Measurements from ENCODE around the gene GOLGA3.
"Not testable (repeated sequence)": the region's sequence is repeated elsewhere in the genome, so short reads cannot be mapped to it uniquely, and the experiment has no call there.

Gene GOLGA3

GRCh38 chr12:132813443-132813842 lies 15.2 kb downstream of the GOLGA3 start:
- DNase-seq (ENCODE audit: insufficient read length, low spot score) (no peak), FAIRE-seq (no peak)
- no peak for TF ChIP-seq POLR2A (IDR thresholded peaks at IDR 0.05; ENCODE audit: low read depth, low read length)

GRCh38 chr12:132812631-132813305 lies 15.9 kb downstream of the GOLGA3 start:
- FAIRE-seq (no peak), DNase-seq (ENCODE audit: insufficient read length, low spot score) (no peak)
- TF ChIP-seq POLR2A (IDR thresholded peaks at IDR 0.05; ENCODE audit: low read depth, low read length) = no peak

DNA sequence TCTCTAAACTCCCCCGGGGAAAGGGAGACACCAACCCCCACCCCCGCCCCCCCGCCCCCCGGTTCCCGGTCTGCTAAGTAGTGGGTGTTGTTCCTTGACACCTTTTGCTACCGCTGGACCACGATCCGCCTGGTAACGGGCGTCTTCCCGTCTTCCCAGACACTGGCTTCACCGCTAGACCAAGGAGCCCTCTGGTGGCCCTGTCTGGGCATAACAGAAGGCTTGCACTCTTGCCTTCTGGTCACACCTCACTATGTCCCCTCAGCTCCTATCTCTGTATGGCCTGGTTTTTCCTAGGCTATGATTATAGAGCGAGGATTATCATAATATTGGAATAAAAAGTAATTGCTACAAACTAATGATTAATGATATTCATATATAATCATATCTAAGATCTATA lies 19.3 kb downstream of the GOLGA3 start:
- DNase-seq (ENCODE audit: insufficient read length, low spot score); FAIRE-seq: not testable (repeated sequence)

DNA sequence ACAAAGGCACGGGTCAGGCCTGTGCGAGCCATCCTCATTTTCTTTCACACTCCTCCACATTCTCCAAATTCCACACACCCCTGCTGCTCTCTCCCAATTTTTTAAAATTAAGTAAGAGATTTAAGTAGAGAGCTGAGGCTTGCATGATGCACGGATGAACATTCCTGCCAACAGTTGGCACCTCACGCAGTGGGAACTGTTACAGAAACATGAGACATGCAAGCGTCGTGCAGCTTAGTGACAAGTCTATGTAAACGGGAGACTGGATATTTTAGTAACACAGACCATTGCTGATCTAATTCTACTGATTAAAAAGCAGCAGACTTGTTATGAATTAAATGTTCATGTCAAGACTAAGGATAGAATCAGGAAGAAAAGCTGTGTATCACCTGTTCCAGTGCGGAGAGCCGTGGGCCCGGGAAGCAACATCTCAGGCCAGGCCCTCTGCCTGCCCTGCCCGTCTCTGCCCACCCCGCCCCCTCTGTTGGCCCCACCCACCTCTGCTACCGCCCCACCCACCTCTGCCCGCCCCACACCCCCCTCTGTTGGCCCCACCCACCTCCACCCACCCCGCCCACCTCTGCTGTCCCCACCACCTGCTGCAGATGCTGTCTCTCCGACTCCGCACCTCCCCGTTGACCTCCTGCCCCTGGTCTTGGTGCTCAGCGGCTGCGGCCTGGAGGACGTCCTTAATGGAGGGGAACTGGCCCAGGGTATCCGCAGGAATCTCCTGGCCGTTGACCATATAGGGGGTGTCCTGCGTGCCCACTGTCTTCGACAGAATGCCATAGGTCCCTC lies 21.2 kb downstream of the GOLGA3 start:
- DNase-seq (ENCODE audit: insufficient read length, low spot score) = no peak
- FAIRE-seq = no peak
- TF ChIP-seq POLR2A (IDR thresholded peaks at IDR 0.05; ENCODE audit: low read depth, low read length) = no peak

DNA sequence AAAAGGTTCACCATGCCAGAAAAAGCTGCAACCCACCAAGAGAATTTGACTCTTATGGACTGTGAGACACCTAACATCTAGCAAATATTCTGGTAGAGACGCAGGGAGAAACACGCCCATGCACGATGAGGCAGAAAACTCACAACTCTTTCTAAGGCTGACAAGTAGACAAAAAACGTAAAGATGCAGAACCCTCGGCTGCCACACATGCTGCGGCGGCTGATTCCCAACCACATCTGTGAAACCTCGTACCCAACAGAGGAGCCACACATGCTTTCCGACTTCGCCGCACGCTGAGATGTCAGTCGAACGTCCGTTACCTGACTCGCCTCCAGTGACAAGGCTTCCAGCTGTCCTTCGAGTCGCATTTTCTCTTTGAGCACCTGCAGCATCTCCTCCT lies 21.8 kb downstream of the GOLGA3 start:
- FAIRE-seq (no peak), DNase-seq (ENCODE audit: insufficient read length, low spot score) (no peak)
- no peak for TF ChIP-seq POLR2A (IDR thresholded peaks at IDR 0.05; ENCODE audit: low read depth, low read length)

DNA sequence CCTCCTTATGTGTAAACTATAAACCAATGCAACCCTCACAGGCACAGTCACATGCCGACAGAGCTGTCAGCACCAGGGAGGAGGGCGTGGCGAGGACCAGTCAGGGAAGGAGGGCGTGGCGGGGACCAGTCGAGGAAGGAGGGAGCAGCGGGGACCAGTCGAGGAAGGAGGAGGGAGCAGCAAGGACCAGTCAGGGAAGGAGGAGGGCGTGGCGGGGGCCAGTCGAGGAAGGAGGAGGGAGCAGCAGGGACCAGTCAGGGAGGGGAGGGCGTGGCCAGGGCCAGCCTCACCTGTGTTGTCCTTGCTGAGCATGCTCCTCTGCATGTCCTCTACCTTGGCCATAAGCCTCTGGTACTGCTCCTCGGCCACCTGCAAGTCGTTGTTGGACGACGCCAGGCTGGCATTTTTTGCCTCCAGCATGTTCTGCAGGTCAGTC lies 24.2 kb downstream of the GOLGA3 start:
- no peak for TF ChIP-seq POLR2A (IDR thresholded peaks at IDR 0.05; ENCODE audit: low read depth, low read length)
- DNase-seq (ENCODE audit: insufficient read length, low spot score) = no peak
- no peak for FAIRE-seq

- TF ChIP-seq POLR2A (IDR thresholded peaks at IDR 0.05; ENCODE audit: low read depth, low read length) = no peak
- no peak for DNase-seq (ENCODE audit: insufficient read length, low spot score)
- no peak for FAIRE-seq
Observed at GRCh38 chr12:132803888-132804287, 24.8 kb downstream of the GOLGA3 start.

- DNase-seq (ENCODE audit: insufficient read length, low spot score) (no peak), FAIRE-seq (no peak)
- TF ChIP-seq POLR2A (IDR thresholded peaks at IDR 0.05; ENCODE audit: low read depth, low read length) = no peak
Observed at GRCh38 chr12:132803125-132803524, 25.5 kb downstream of the GOLGA3 start.

DNA sequence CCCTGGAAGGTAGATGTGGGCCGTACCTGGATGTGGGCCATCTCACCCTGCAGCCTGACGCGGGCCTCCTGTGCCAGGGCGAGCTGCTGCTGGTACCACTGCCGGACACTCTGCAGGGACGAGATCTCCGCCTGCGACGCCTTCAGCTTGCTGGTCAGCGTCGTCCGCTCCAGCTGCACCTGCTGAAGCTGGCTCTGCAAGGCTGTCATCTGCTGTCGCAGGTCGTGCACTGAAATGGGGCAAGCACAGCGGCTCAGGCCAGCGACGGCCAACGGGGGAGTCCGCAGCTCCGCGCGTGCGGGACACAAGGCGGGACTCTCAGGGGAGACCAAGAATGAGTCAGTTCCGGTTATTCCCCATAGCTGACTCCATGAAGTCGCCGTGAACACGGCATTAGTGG lies 26.9 kb downstream of the GOLGA3 start:
- no peak for TF ChIP-seq POLR2A (IDR thresholded peaks at IDR 0.05; ENCODE audit: low read depth, low read length)
- no peak for DNase-seq (ENCODE audit: insufficient read length, low spot score)
- no peak for FAIRE-seq

DNA sequence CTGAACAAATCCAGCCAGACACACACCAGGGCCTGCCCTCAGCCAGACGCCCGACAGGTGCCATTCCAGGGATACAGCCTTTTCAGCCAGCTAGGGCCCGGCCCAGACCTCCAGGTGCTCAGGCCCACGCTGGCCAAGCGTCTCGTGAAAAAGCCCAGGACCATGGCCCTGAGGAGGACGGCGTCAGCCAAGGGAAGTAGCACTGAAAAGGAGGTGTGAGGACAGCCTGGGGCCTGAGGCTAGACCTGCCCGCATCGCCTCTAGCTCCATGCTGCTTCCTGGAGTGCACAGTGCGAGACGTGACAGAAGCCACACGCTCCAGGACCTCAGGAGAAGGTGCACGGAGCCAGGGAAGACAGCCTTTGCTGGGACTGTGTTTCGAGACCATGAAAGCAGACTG lies 29.8 kb downstream of the GOLGA3 start:
- FAIRE-seq (no peak), DNase-seq (ENCODE audit: insufficient read length, low spot score) (no peak)

DNA sequence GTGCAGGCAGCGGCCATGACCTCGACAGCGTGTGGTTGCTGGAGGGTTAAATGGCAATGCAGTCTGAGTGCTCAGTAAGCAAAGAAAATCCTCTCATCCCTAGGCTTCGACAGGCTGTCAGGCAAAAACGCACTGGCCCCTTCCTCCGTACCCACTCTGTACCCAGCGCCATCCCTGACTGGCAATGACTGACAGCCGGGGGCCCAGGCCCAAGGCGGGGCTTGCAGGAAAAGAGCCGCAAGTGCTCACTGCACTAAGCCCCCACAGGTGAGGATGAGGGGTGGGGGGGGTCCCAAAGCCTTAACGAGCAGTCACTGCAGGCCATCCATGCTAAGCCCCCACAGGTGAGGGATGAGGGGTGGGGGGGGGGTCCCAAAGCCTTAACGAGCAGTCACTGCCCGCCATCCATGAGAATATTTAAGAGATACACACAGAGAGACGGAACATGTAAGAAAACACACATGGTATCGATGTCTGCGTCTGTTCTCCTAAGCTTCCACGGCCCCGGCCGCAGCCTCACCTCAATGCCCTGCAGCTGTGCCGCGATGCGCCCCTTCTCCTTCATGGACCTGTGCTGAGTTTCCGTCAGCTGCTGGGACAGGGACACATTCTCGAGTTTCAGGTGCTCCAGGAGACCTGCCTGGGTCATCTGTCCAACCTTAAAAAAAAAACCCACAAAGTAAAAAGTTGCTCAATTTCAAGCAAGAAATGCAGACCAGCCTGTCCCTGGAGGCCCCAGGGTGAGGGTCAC lies 30.7 kb downstream of the GOLGA3 start:
- TF ChIP-seq POLR2A (IDR thresholded peaks at IDR 0.05; ENCODE audit: low read depth, low read length) = no peak
- DNase-seq (ENCODE audit: insufficient read length, low spot score) (no peak), FAIRE-seq (no peak)

More for the DNA sequence above, 29.8 kb downstream of the GOLGA3 start:
- TF ChIP-seq POLR2A (IDR thresholded peaks at IDR 0.05; ENCODE audit: low read depth, low read length) = no peak

DNA sequence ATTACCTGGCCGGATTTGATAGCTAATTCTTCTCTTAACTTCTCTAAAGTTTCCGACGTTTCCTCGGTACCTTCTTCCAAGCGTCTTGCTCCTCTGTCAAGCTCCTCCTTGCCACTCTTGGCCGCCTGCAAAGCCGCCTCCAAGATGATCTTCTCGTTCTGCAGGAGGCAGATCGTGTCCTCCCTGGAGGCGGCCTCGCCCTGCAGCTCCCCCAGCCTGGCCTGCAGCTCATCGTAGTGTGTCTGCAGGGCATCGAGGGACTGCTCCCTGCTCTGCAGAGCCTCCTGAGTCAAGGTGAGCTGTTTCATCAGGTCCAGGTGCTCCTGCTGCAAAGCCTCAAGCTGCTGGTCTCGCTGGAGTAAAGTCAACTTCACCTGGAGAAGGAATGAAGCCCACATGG lies 32.8 kb downstream of the GOLGA3 start:
- DNase-seq (ENCODE audit: insufficient read length, low spot score) (no peak), FAIRE-seq (no peak)
- no peak for TF ChIP-seq POLR2A (IDR thresholded peaks at IDR 0.05; ENCODE audit: low read depth, low read length)

GRCh38 chr12:132791940-132792339 lies 36.7 kb downstream of the GOLGA3 start:
- not testable (repeated sequence) for DNase-seq (ENCODE audit: insufficient read length, low spot score); FAIRE-seq

- no peak for TF ChIP-seq POLR2A (IDR thresholded peaks at IDR 0.05; ENCODE audit: low read depth, low read length)
- FAIRE-seq (no peak), DNase-seq (ENCODE audit: insufficient read length, low spot score) (no peak)
Observed at GRCh38 chr12:132789099-132789471, 39.6 kb downstream of the GOLGA3 start.

Data from H54 (cell line).